Measurements from ENCODE around the gene CDC45.

CDC45 gene

GRCh38 chr22:19514831-19515565, 35.3 kb downstream of the CDC45 start:
- DNase-seq (ENCODE audit: low read depth in 2 of 3, low spot score in 2 of 3): no peak

GRCh38 chr22:19515654-19516377, 36.1 kb downstream of the CDC45 start:
- no peak for DNase-seq (ENCODE audit: low read depth in 2 of 3, low spot score in 2 of 3)

DNA sequence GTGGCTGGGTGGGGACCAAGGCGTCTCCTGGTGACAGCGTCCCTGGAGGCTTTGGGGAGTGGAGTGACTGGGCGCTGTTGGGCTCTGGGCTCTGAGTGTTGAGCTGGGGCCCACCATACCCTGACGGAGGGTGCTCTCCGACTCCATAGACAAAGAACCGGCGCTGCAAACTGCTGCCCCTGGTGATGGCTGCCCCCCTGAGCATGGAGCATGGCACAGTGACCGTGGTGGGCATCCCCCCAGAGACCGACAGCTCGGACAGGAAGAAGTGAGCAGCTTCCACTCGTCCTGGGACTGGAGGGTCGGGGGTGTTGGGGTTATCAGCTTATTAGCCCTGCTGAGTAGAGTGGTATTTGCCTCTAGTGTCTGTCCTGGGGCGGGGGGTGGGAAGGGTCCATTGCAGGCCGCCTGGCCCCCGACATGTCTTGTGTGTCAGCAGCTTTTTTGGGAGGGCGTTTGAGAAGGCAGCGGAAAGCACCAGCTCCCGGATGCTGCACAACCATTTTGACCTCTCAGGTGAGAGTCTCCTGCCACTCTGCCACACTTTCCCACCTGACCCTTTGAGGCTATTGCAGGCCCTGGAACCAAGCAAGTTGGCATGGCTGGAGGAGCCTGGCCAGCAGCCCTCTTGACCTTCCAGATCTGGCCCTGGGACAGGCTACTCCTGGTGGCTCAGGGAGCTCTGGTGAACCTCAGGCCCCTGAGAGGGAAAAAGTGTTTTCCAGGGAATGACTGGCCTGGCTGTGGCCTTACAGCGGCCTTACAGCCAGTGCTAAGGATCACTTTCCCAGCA, 36.9 kb downstream of the CDC45 start:
- DNase-seq (ENCODE audit: low read depth in 2 of 3, low spot score in 2 of 3): no peak

DNA sequence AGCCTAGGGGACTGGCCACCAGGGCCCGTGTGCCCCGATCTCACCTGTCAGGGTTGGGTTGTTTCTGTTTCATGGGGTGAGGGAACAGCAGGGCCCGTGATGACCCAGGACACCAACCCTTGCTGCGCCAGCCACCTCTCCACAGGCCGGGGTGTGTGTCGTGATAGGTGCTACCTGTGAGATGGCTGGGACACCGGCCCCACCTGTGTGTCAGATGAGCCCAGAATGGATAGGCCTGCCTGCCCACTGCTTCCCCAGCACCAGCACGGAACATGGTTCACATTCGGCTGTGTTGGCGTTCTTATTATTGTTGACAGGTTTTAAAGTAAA, 37.4 kb downstream of the CDC45 start:
- DNase-seq (ENCODE audit: low read depth in 2 of 3, low spot score in 2 of 3): no peak

DNA sequence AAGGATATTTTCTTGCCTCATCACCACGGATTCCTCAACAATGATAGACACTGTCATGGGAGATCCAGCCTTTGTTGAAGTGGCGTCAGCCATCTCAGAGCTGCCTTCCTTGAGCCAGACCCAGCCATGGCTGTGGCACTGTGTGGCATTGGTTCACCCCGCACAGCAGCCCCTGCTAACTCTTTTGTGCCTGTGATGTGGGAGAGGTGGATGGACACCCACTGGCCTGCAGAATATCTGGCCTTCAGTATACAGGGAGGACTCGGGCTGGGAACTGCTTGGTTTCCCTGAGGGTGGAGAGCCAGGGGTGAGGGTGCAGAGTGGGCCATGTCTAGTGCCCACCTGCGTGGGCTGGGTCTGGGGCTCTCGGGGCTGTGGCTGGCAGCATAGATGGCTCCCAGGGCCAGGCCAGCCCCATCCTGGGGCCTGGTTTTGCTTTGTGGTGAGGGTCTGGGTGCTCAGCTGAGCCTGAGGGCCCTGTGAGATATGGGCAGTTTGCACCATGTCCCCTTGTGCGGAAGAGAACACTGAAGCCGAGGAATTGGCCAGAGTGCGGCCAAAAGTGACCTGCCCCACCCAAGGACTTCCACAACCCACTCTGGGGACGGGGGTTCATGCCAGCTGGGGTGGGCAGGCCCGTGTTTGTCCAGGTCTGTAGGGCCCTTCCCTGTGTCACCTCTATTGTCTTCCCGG, 38.3 kb downstream of the CDC45 start:
- DNase-seq (ENCODE audit: low read depth in 2 of 3, low spot score in 2 of 3): no peak

DNA sequence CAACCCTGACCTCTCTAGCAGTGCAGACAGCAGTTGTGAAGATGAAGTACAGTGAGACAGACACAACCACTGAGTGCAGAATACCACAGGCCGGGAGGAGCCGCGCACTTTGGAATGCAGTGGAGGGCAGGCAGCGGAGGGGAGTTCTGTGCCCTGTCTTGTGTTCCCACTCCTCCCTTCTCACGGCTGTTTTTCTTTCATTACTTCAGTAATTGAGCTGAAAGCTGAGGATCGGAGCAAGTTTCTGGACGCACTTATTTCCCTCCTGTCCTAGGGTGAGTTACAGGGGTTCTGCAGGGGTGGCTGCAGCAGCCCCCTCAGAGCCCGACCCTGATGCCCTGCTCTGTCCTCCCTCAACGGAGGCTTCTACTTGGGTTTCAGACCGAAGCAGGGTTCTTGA, 38.9 kb downstream of the CDC45 start:
- DNase-seq (ENCODE audit: low read depth in 2 of 3, low spot score in 2 of 3): no peak

GRCh38 chr22:19519041-19519926, 39.6 kb downstream of the CDC45 start:
- no peak for DNase-seq (ENCODE audit: low read depth in 2 of 3, low spot score in 2 of 3)

GRCh38 chr22:19520007-19520406, 40.3 kb downstream of the CDC45 start:
- no peak for DNase-seq (ENCODE audit: low read depth in 2 of 3, low spot score in 2 of 3)

- DNase-seq (ENCODE audit: low read depth in 2 of 3, low spot score in 2 of 3): no peak
Observed at GRCh38 chr22:19520566-19521305, 41.0 kb downstream of the CDC45 start.

GRCh38 chr22:19522190-19522880, 42.6 kb downstream of the CDC45 start:
- no peak for DNase-seq (ENCODE audit: low read depth in 2 of 3, low spot score in 2 of 3)

GRCh38 chr22:19522881-19523239, 43.1 kb downstream of the CDC45 start:
- no peak for DNase-seq (ENCODE audit: low read depth in 2 of 3, low spot score in 2 of 3)

DNA sequence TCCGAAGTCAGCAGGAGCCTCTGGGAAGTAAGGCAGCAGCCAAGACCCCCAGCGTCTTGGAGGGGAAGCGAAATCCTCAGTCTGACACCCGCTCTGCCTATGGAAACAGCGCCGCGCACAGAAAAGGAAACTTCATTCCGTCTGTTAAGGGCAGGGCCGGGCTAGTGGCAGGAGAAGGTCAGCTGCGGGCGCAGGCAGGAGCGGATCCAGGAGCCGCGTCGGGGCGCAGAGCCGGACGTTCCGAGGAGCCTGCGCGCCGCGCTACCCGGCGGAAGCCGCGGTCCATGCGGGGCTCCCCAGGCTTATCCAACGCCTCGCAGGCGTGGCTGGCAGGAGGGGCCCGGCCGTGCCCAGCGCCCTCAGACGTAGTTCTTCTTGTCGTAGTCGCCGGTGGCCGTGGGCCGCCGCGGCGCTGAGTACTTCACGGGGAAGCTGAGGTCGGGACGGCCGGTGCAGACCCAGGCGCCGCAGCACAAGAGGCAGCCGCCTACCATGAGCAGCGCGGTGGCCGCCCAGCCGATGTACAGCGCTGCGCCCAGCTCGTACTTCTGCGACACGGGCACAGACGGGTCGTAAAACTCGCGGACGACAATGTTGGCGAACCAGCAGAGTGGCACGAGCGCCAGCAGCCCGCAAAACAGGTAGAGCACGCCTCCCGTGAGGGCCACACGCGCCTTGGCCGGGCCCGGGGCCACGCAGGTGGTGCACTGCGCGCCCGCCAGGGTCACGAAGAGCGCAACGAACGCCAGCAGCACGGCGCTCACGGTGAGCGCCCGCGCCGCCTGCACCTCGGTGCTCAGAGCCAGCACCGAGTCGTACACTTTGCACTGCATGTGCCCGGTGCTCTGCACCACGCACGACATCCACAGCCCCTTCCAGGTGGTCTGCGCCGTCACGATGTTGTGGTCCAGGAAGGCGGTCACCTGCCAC, 43.8 kb downstream of the CDC45 start:
- DNase-seq (ENCODE audit: low read depth in 2 of 3, low spot score in 2 of 3): no peak

- DNase-seq (ENCODE audit: low read depth in 2 of 3, low spot score in 2 of 3): no peak
Observed at GRCh38 chr22:19524170-19525115, 44.7 kb downstream of the CDC45 start, which contains the start of gene CLDN5. TSS of gene CLDN5 (minus strand) at chr22:19524410. CDS start at chr22:19524255, 155 bp downstream.

GRCh38 chr22:19525116-19525660, 45.5 kb downstream of the CDC45 start:
- DNase-seq (ENCODE audit: low read depth in 2 of 3, low spot score in 2 of 3): no peak

- DNase-seq (ENCODE audit: low read depth in 2 of 3, low spot score in 2 of 3): no peak
Observed at GRCh38 chr22:19525666-19526065, 45.9 kb downstream of the CDC45 start.

- DNase-seq (ENCODE audit: low read depth in 2 of 3, low spot score in 2 of 3): no peak
Observed at GRCh38 chr22:19526076-19526701, 46.5 kb downstream of the CDC45 start.
